PFSK-1 (cell line): ENCODE measurements around the gene GPSM1.

Experiments used
- FOXP2 ChIP-seq: optimal IDR thresholded peaks from 2 replicates; pipeline ENCODE3; 2011; ENCODE audit warnings: borderline replicate concordance, control low read depth, inconsistent platforms; ENCODE audit not compliant: insufficient read depth; ENCODE audit errors: extremely low read length, extremely low read depth
- POLR2AphosphoS5 ChIP-seq: IDR thresholded peaks from 2 replicates; pipeline ENCODE4 v1.6.1; 2012; ENCODE audit warnings: low read depth, mild to moderate bottlenecking, control low read depth, low read length, moderate library complexity
- REST ChIP-seq, 2 experiments: IDR thresholded peaks; 2 replicates each; pipeline versions ENCODE4 v1.6.1 to v1.8.0; 2011 to 2012; ENCODE audit warnings: low read depth in 2 of 2, low read length in 2 of 2, control low read depth in 1 of 2, inconsistent platforms in 1 of 2, mild to moderate bottlenecking in 1 of 2, moderate library complexity in 1 of 2; ENCODE audit not compliant: insufficient read depth in 1 of 2
- SIN3A ChIP-seq: IDR thresholded peaks from 2 replicates; pipeline ENCODE4 v1.6.1; 2012; ENCODE audit warnings: mild to moderate bottlenecking, low read length, moderate library complexity, borderline replicate concordance; ENCODE audit not compliant: insufficient read depth
- TAF1 ChIP-seq: IDR thresholded peaks from 2 replicates; pipeline ENCODE4 v1.6.1; 2012; ENCODE audit warnings: low read length, control low read depth, borderline replicate concordance; ENCODE audit not compliant: insufficient read depth

The GPSM1 gene

GRCh38 chr9:136343884-136344269, 16.5 kb downstream of the GPSM1 start:
- no peak for TF ChIP-seq FOXP2
- TF ChIP-seq SIN3A, result no peak
- TF ChIP-seq REST (IDR thresholded peaks at IDR 0.05; ENCODE audit: insufficient read depth in 1 of 2, low read depth in 2 of 2, low read length in 2 of 2), result no peak
- no peak for TF ChIP-seq TAF1
- no peak for TF ChIP-seq POLR2AphosphoS5

GRCh38 chr9:136344544-136345280, 17.4 kb downstream of the GPSM1 start:
- no peak for TF ChIP-seq FOXP2
- no peak for TF ChIP-seq REST (IDR thresholded peaks at IDR 0.05; ENCODE audit: insufficient read depth in 1 of 2, low read depth in 2 of 2, low read length in 2 of 2)
- no peak for TF ChIP-seq SIN3A
- TF ChIP-seq POLR2AphosphoS5, result no peak
- no peak for TF ChIP-seq TAF1

- no peak for TF ChIP-seq TAF1
- TF ChIP-seq POLR2AphosphoS5, result no peak
- no peak for TF ChIP-seq REST (IDR thresholded peaks at IDR 0.05; ENCODE audit: insufficient read depth in 1 of 2, low read depth in 2 of 2, low read length in 2 of 2)
- no peak for TF ChIP-seq SIN3A
- TF ChIP-seq FOXP2, result no peak
Measured at GRCh38 chr9:136345281-136346156, 18.2 kb downstream of the GPSM1 start.

GRCh38 chr9:136346157-136346481, 18.8 kb downstream of the GPSM1 start:
- TF ChIP-seq SIN3A (no peak), TAF1 (no peak), POLR2AphosphoS5 (no peak), FOXP2 (no peak), REST (IDR thresholded peaks at IDR 0.05; ENCODE audit: insufficient read depth in 1 of 2, low read depth in 2 of 2, low read length in 2 of 2) (no peak)
